KMS-11 (cell line): Measurements from ENCODE around the gene ADAMTS17.

Source experiments
- H2AFZ ChIP-seq: fragments of 200-600 bp; sonication (generic); 2 replicates; pipeline ENCODE4 v1.6.1; 2016; ENCODE audit warnings: antibody characterized with exemption, mixed run types, low read depth
- H3K27ac ChIP-seq: fragments of 200-600 bp; sonication (generic); 2 replicates; pipeline ENCODE4 v1.6.1; 2016; ENCODE audit warnings: mild to moderate bottlenecking, mixed run types
- H3K27me3 ChIP-seq: fragments of 200-600 bp; sonication (generic); 2 replicates; pipeline ENCODE4 v1.6.1; 2017; ENCODE audit warnings: mild to moderate bottlenecking, low read depth, mixed run types, moderate library complexity; ENCODE audit not compliant: insufficient read depth
- H3K36me3 ChIP-seq: fragments of 200-600 bp; sonication (generic); 2 replicates; pipeline ENCODE4 v1.6.1; 2017; ENCODE audit warnings: mild to moderate bottlenecking, mixed run types; ENCODE audit not compliant: insufficient read depth
- H3K4me1 ChIP-seq: fragments of 200-600 bp; sonication (generic); 2 replicates; pipeline ENCODE4 v1.6.1; 2016; ENCODE audit warnings: mild to moderate bottlenecking, low read depth, mixed run types; ENCODE audit not compliant: poor library complexity, severe bottlenecking
- H3K4me2 ChIP-seq: fragments of 200-600 bp; sonication (generic); 2 replicates; pipeline ENCODE4 v1.7.0; 2016; ENCODE audit warnings: mild to moderate bottlenecking, mixed run types
- H3K4me3 ChIP-seq: fragments of 200-600 bp; sonication (generic); IDR thresholded peaks from 2 replicates; pipeline ENCODE4 v1.6.1; 2017; ENCODE audit warnings: low read depth, low read length, mixed read lengths; ENCODE audit not compliant: insufficient read depth
- H3K79me2 ChIP-seq: fragments of 200-600 bp; sonication (generic); 2 replicates; pipeline ENCODE4 v1.6.1; 2016; ENCODE audit warnings: low read depth, mixed run types; ENCODE audit not compliant: insufficient read depth
- H3K9ac ChIP-seq: fragments of 200-600 bp; sonication (generic); 2 replicates; pipeline ENCODE4 v1.6.1; 2016; ENCODE audit warnings: mild to moderate bottlenecking, mixed run types
- H4K20me1 ChIP-seq: fragments of 200-600 bp; sonication (generic); 2 replicates; pipeline ENCODE4 v1.6.1; 2016; ENCODE audit warnings: mild to moderate bottlenecking, mixed run types; ENCODE audit not compliant: insufficient read depth
- CTCF ChIP-seq: fragments of 200-600 bp; sonication (generic); conservative IDR thresholded peaks from 2 replicates; pipeline ENCODE4 v1.6.1; 2017; ENCODE audit warnings: low read depth, mild to moderate bottlenecking, antibody characterized with exemption, low read length, moderate library complexity, mixed read lengths

The ADAMTS17 gene

GRCh38 chr15:100250176-100250800 is 91.5 kb downstream of the ADAMTS17 start:
- Histone ChIP-seq H3K79me2 (no peaks in the 10 kb centered on the region), H4K20me1 (no peaks in the 10 kb centered on the region), H3K36me3 (no peaks in the 10 kb centered on the region), H3K27ac (no peak overlapping the region), H3K27me3 (no peaks in the 10 kb centered on the region), H3K4me3 (no peak overlapping the region), H3K4me1 (no peaks in the 10 kb centered on the region), H3K9ac (no peak overlapping the region), H2AFZ (no peak overlapping the region), H3K4me2 (no peak overlapping the region)
- TF ChIP-seq CTCF = no peak

DNA sequence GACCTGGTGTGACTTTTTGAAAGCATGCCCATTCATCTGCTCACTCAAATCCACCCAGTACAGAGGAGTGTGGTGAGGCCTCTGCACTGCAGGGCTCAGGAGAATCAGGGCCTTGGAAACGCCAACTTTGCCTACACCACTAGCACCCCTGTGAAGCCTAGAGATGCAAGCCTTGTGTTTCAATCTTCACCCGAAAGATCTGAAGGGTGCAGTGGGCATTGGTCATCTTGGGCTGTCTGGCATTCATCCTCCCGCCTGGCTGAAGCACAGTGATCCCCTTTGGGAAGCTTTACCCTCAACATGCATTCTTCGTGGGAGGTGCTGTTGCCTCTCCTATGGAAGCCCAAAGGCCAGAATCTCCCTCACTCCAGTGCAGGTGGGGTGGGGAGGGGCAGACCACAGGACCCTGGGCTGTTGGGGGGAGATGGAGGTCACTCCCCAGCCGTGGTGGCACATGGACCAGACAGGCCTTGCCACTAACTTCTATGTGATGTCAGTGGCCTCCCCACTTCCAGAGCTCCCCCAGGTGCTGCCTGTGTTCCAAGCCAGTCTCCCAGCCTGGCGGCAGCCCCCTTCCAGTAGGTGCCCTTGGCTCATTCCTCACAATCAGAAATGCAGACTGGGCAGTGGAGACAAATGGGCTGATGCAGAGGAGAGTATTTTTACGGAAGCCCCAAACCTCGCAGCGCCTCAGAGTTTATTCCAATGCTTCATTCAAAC is 92.5 kb downstream of the ADAMTS17 start:
- Histone ChIP-seq H2AFZ (no peak overlapping the region), H3K4me3 (no peak overlapping the region), H3K4me1 (no peaks in the 10 kb centered on the region), H3K27ac (no peak overlapping the region), H4K20me1 (no peaks in the 10 kb centered on the region), H3K9ac (no peak overlapping the region), H3K4me2 (no peak overlapping the region), H3K36me3 (no peaks in the 10 kb centered on the region), H3K27me3 (no peaks in the 10 kb centered on the region), H3K79me2 (no peaks in the 10 kb centered on the region)
- TF ChIP-seq CTCF = no peak

DNA sequence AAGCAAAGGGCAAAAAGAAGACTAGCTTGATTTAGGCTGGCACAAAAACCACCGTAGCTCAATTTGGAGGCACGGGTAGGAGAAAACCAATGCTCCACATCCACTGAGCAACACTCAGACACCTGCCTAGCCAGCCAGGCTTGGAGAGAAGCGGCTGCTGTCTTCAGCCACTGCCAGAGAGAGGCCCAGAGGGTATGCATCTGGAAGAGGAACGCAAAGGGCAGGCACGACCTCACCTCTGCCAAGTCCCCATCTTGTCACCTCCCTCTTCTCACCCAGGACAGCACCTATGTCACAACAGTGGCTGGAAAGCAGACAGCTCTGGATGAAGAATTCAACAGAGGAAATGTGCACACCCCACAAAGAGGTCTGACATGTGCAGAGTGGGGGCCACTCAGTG is 93.5 kb downstream of the ADAMTS17 start:
- Histone ChIP-seq H3K36me3 (no peaks in the 10 kb centered on the region), H3K4me2 (no peak overlapping the region), H3K27me3 (no peaks in the 10 kb centered on the region), H3K79me2 (no peaks in the 10 kb centered on the region), H2AFZ (no peak overlapping the region), H3K4me3 (no peak overlapping the region), H3K4me1 (no peaks in the 10 kb centered on the region), H4K20me1 (no peaks in the 10 kb centered on the region), H3K27ac (no peak overlapping the region), H3K9ac (no peak overlapping the region)
- no peak for TF ChIP-seq CTCF

DNA sequence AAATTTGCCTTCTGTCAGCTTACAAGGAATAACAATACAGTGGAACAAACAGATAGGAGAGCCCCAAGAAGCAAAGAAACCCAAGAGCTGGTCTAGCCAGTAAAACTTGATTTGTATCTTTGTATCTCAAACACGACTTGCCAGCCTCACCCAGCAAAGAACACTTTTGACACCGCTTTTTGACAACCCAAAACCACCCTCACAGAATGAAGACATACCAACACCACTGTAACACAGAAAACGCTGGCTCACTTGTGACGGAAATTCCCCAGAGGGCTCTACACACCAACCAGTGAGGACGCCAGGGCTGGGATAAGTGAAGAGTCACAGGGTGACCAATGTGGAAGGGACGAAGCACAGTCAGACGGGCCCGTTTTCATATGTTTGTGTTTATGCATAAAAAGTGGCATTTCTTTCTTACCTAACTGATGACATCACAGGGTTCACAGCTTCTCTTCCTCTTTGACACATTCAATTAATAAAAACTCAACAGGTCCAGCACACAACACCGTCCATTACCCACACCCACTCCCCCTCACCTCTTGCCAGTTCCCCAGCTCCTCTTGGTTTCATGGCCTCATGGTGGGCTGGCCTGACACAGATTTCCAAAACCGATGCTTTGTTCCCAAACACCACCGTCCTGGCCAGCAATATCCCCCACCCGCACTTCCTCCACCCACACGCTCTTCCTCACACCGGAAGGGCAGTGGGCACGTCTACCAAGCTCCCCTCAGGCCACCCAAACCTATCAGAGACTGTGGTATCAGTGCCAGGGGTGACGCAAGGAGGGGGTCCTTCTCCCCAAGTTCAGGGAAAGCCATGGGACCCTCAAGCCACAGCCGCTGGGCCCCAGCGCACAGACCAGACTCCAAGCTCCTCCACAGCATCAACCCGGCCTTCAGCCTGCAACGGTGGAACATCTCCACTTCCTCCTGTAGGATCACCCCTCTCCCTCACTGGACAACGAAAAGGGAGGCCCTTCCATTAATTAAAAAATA is 94.2 kb downstream of the ADAMTS17 start:
- Histone ChIP-seq H3K4me2 (no peak overlapping the region), H2AFZ (no peak overlapping the region), H3K4me1 (no peaks in the 10 kb centered on the region), H4K20me1 (no peaks in the 10 kb centered on the region), H3K27ac (no peak overlapping the region), H3K79me2 (no peaks in the 10 kb centered on the region), H3K36me3 (no peaks in the 10 kb centered on the region), H3K27me3 (no peaks in the 10 kb centered on the region), H3K4me3 (no peak overlapping the region), H3K9ac (no peak overlapping the region)
- no peak for TF ChIP-seq CTCF
